CD14-positive monocyte (primary cell): ENCODE measurements around the gene GUCA1A. TPM values are rescaled to one million over a fixed set of nuclear protein-coding genes. Genes with fewer than 3 reads are reported as not detected.

Experiments
- DNase-seq, 3 donors: peaks; one replicate each; pipeline ENCODE4 v3.0.0-alpha.2; 2011 to 2022
- H2AFZ ChIP-seq: 2 replicates; pipeline ENCODE4 v1.6.0; 2012; ENCODE audit warnings: mild to moderate bottlenecking, low read depth, low read length, inconsistent platforms; ENCODE audit not compliant: insufficient read depth, poor library complexity, severe bottlenecking
- H3K27ac ChIP-seq, 2 donors: 1 replicate in 1 of 2; 2 replicates in 1 of 2; pipeline ENCODE4 v1.5.1; 2012 to 2013; ENCODE audit warnings: low read length in 2 of 2, control low read depth in 1 of 2, inconsistent platforms in 1 of 2, low read depth in 1 of 2, mild to moderate bottlenecking in 1 of 2
- H3K27me3 ChIP-seq, 2 donors: one replicate each; pipeline versions ENCODE4 v1.6.0 to v1.6.1; 2011 to 2013; ENCODE audit warnings: low read length in 2 of 2; ENCODE audit not compliant: control insufficient read depth in 2 of 2, insufficient read depth in 2 of 2
- H3K36me3 ChIP-seq, 2 donors: replicated peaks in 1 of 2; 1 replicate in 1 of 2; 2 replicates in 1 of 2; pipeline versions ENCODE4 v1.5.1 to v1.6.1; 2012 to 2013; ENCODE audit warnings: low read length in 2 of 2, control low read depth in 1 of 2, inconsistent platforms in 1 of 2, mild to moderate bottlenecking in 1 of 2; ENCODE audit not compliant: insufficient read depth in 2 of 2, control insufficient read depth in 1 of 2
- H3K4me1 ChIP-seq, 2 donors: 1 replicate in 1 of 2; 2 replicates in 1 of 2; pipeline versions ENCODE4 v1.5.1 to v1.6.1; 2012 to 2013; ENCODE audit warnings: low read length in 2 of 2, control low read depth in 1 of 2, inconsistent platforms in 1 of 2, mild to moderate bottlenecking in 1 of 2, moderate library complexity in 1 of 2; ENCODE audit not compliant: insufficient read depth in 2 of 2, control insufficient read depth in 1 of 2
- H3K4me2 ChIP-seq: replicated peaks from 2 replicates; pipeline ENCODE3; 2012; ENCODE audit warnings: low read length, moderate library complexity, mild to moderate bottlenecking; ENCODE audit not compliant: poor library complexity, severe bottlenecking; ENCODE audit errors: extremely low read depth
- H3K4me3 ChIP-seq, 3 experiments: fragments of 200-600 bp in 1 of 3; sonication (generic) in 1 of 3; replicated peaks in 1 of 3; 1 replicate in 2 of 3; 2 replicates in 1 of 3; pipeline ENCODE4 v1.5.1; 2011 to 2013; ENCODE audit warnings: low read length in 3 of 3, mild to moderate bottlenecking in 3 of 3, control low read depth in 2 of 3, low read depth in 2 of 3, inconsistent platforms in 1 of 3, moderate library complexity in 1 of 3
- H3K79me2 ChIP-seq: 2 replicates; pipeline ENCODE4 v1.6.0; 2012; ENCODE audit warnings: mild to moderate bottlenecking, control low read depth, inconsistent platforms, low read length, moderate library complexity; ENCODE audit not compliant: insufficient read depth
- H3K9ac ChIP-seq: 2 replicates; pipeline ENCODE4 v1.6.0; 2017; ENCODE audit warnings: low read length, mild to moderate bottlenecking; ENCODE audit not compliant: insufficient read depth, poor library complexity, severe bottlenecking
- H3K9me3 ChIP-seq, 2 donors: replicated peaks in 1 of 2; 1 replicate in 1 of 2; 2 replicates in 1 of 2; pipeline versions ENCODE4 v1.5.1 to v1.6.1; 2012 to 2013; ENCODE audit warnings: low read length in 2 of 2, control low read depth in 1 of 2; ENCODE audit not compliant: control insufficient read depth in 1 of 2, insufficient read depth in 1 of 2
- H4K20me1 ChIP-seq: 2 replicates; pipeline ENCODE4 v1.6.0; 2012; ENCODE audit warnings: mild to moderate bottlenecking, low read length, control low read depth, moderate library complexity; ENCODE audit not compliant: insufficient read depth
- H3K27ac Mint-ChIP-seq, 7 donors: one replicate each; pipeline ENCODE4 v1.8.0; 2020; ENCODE audit warnings: mild to moderate bottlenecking in 7 of 7, mixed read lengths in 7 of 7, moderate library complexity in 6 of 7, inconsistent platforms in 2 of 7
- H3K27me3 Mint-ChIP-seq, 3 donors: one replicate each; pipeline ENCODE4 v1.8.0; 2021 to 2022; ENCODE audit warnings: low read depth in 3 of 3, mild to moderate bottlenecking in 3 of 3, mixed read lengths in 3 of 3, moderate library complexity in 3 of 3, inconsistent platforms in 1 of 3
- H3K36me3 Mint-ChIP-seq, 2 donors: one replicate each; pipeline ENCODE4 v1.8.0; 2020; ENCODE audit warnings: mixed read lengths in 2 of 2, inconsistent platforms in 1 of 2, mild to moderate bottlenecking in 1 of 2
- H3K4me1 Mint-ChIP-seq: one replicate; pipeline ENCODE4 v1.8.0; 2020; ENCODE audit warnings: mild to moderate bottlenecking, mixed read lengths
- H3K4me3 Mint-ChIP-seq, 2 donors: one replicate each; pipeline ENCODE4 v1.8.0; 2020; ENCODE audit warnings: mild to moderate bottlenecking in 2 of 2, mixed read lengths in 2 of 2, moderate library complexity in 1 of 2
- H3K9me3 Mint-ChIP-seq, 7 donors: one replicate each; pipeline ENCODE4 v1.8.0; 2020 to 2022; ENCODE audit warnings: mixed read lengths in 7 of 7, mild to moderate bottlenecking in 6 of 7, moderate library complexity in 6 of 7, inconsistent platforms in 2 of 7
- CTCF ChIP-seq: fragments of 200-600 bp; IDR thresholded peaks from one replicate; pipeline ENCODE4 v1.8.0; 2022; ENCODE audit warnings: antibody characterized with exemption, mild to moderate bottlenecking
- WGBS: methylation state at CpG from one replicate; pipeline ENCODE4 v1.1.5; 2013; ENCODE audit warnings: missing lambda C conversion rate; ENCODE audit not compliant: insufficient coverage; 5-methylcytosine and 5-hydroxymethylcytosine counted together
- intact Hi-C, 2 donors: fragments of 100-400 bp; cut with micrococcal nuclease; formaldehyde crosslinking; loops; one replicate each; pipeline versions ENCODE4 v1.15.0 to v1.15.1; 2023
- polyA plus RNA-seq, 3 donors: library from polyadenylated mRNA; depleted of rRNA in 1 of 3; unstranded in 2 of 3; stranded (reverse) in 1 of 3; fragments of 300-500 nt in 2 of 3; fragments of >200 nt in 1 of 3; fragmentation: Illumina TruSeq in 2 of 3; gene quantifications; 1 replicate in 2 of 3; 2 replicates in 1 of 3; pipeline ENCODE4 v1.2.3, GENCODE V29; 2012 to 2021

Gene GUCA1A
- polyA plus RNA-seq, 3 donors = not detected

DNA sequence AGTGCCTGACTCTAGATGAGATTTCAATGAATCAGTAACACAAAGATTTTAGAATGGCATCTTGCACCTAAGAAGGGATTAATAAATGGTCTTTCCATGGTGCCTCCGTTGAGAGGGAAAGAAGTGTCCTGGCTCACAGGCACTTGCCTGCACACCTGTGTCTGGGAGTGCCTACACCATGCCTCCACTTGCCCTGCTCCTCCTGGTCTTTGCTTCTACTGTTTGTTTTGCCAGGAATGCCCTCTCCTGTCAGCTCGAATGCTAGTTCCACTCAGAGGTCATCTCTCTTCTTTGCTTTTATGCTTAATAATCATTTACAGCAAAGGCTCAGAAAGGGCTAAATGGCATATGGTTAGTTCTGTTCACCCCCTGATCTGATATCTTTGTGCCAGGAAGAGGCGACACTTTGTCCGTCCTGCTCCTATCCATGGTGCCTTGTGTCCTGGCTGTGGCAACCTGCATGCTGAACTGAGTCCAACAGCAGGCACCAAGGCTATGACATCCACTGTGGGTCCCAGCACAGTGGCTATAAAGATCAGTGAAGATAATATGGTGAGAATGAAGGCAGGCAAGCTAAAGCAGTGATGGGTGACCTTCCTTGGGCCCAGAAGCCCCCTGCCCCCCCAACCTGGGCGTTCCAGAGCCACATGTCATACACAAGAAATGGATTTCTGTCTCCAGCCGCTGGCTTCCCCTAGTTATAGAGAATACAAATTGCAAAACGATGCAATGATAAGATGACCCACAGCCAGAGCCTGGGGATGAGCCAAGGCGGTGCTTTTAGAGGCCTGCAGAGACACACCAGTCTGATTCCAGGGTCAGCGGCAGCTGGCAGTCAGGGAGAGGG, 32.2 kb upstream of the GUCA1A start:
- H3K27me3 Mint-ChIP-seq = peaks cover 21 to 37% (median 35%) of the 10 kb centered on the region in 3 donors
- H3K9me3 Mint-ChIP-seq = peaks cover 0 to 3% (median 0%) of the 10 kb centered on the region in 7 donors
- Histone ChIP-seq H3K9me3 (no peaks in the 10 kb centered on the region), H3K4me1 (peaks cover 24 to 31% of the 10 kb centered on the region in 2 donors), H3K4me2 (no peak overlapping the region), H4K20me1 (no peaks in the 10 kb centered on the region), H3K79me2 (no peaks in the 10 kb centered on the region), H2AFZ (no peak overlapping the region), H3K36me3 (no peaks in the 10 kb centered on the region), H3K27me3 (peaks cover 0 to 30% of the 10 kb centered on the region in 2 donors), H3K4me3 (no peak overlapping the region), H3K27ac (no peak overlapping the region), H3K9ac (no peak overlapping the region)
- no peak for DNase-seq
- H3K27ac Mint-ChIP-seq = peak overlapping the region in 1 of 7 donors; percentile 57
- peaks cover 0 to 5% of the 10 kb centered on the region in 2 donors for H3K36me3 Mint-ChIP-seq
- peaks cover 32% of the 10 kb centered on the region for H3K4me1 Mint-ChIP-seq
- no peak for TF ChIP-seq CTCF
- intact Hi-C loops = no loop called here
- peak overlapping the region in 1 of 2 donors; percentile 59 for H3K4me3 Mint-ChIP-seq
- 90% methylated on average over 7 of the region's 9 CpGs for WGBS

GRCh38 chr6:42141603-42142117, 31.5 kb upstream of the GUCA1A start:
- H3K9me3 Mint-ChIP-seq = peaks cover 0 to 3% (median 0%) of the 10 kb centered on the region in 7 donors

More at GRCh38 chr6:42141603-42142117, 31.5 kb upstream of the GUCA1A start:
- DNase-seq = no peak
- peak overlapping the region; percentile 95 for H3K4me2 ChIP-seq
- H3K4me1 ChIP-seq = peaks cover 24 to 29% of the 10 kb centered on the region in 2 donors
- H3K9ac ChIP-seq = peak overlapping the region; percentile 51
- no peak overlapping the region for H3K27ac Mint-ChIP-seq
- WGBS = 100% methylated on average over 3 of the region's 13 CpGs
- H2AFZ ChIP-seq = peak overlapping the region; percentile 79
- H3K4me3 Mint-ChIP-seq = peak overlapping the region; percentile 6 to 59
- no peaks in the 10 kb centered on the region for H3K36me3 ChIP-seq
- no peak overlapping the region for H3K27ac ChIP-seq
- H3K4me3 ChIP-seq = peak overlapping the region in 1 of 3 experiments; percentile 78
- TF ChIP-seq CTCF = no peak
- peaks cover 0 to 30% of the 10 kb centered on the region in 2 donors for H3K27me3 ChIP-seq
- peaks cover 29% of the 10 kb centered on the region for H3K4me1 Mint-ChIP-seq
- H3K27me3 Mint-ChIP-seq = peaks cover 19 to 39% (median 36%) of the 10 kb centered on the region in 3 donors
- intact Hi-C loops = no loop called here
- no peaks in the 10 kb centered on the region for H4K20me1 ChIP-seq
- peaks cover 0 to 5% of the 10 kb centered on the region in 2 donors for H3K36me3 Mint-ChIP-seq
- no peaks in the 10 kb centered on the region for H3K79me2 ChIP-seq
- H3K9me3 ChIP-seq = no peaks in the 10 kb centered on the region
